MM.1S (cell line): ENCODE data around the gene CLTC.

Experiments
- DNase-seq: peaks from one replicate; pipeline ENCODE4 v3.0.0-alpha.2; 2015
- H2AFZ ChIP-seq: fragments of 300-600 bp; sonication (generic); 2 replicates; pipeline ENCODE4 v1.6.0; 2016; ENCODE audit warnings: antibody characterized with exemption, low read length
- H3F3A ChIP-seq: fragments of 300-600 bp; sonication (generic); 2 replicates; pipeline ENCODE4 v1.6.1; 2016; ENCODE audit warnings: mild to moderate bottlenecking, antibody characterized with exemption, low read length, moderate library complexity, mixed read lengths; ENCODE audit not compliant: insufficient read depth
- H3K27ac ChIP-seq: fragments of 300-600 bp; sonication (generic); 2 replicates; pipeline ENCODE4 v1.5.1; 2016; ENCODE audit warnings: mild to moderate bottlenecking, low read length
- H3K27me3 ChIP-seq: fragments of 300-600 bp; sonication (generic); replicated peaks from 2 replicates; pipeline ENCODE4 v1.6.0; 2016; ENCODE audit warnings: low read length; ENCODE audit not compliant: insufficient read depth
- H3K36me3 ChIP-seq: fragments of 300-600 bp; sonication (generic); replicated peaks from 2 replicates; pipeline ENCODE4 v1.6.1; 2016; ENCODE audit warnings: mild to moderate bottlenecking, low read length, mixed read lengths; ENCODE audit not compliant: insufficient read depth
- H3K4me1 ChIP-seq: fragments of 300-600 bp; sonication (generic); 2 replicates; pipeline ENCODE4 v1.6.1; 2016; ENCODE audit warnings: low read length, mixed read lengths
- H3K4me2 ChIP-seq: fragments of 300-600 bp; sonication (generic); 2 replicates; pipeline ENCODE4 v1.6.0; 2016; ENCODE audit warnings: low read depth, low read length
- H3K4me3 ChIP-seq: fragments of 300-600 bp; sonication (generic); 2 replicates; pipeline ENCODE4 v1.5.1; 2016; ENCODE audit warnings: low read length, mixed read lengths
- H3K79me2 ChIP-seq: fragments of 300-600 bp; sonication (generic); 2 replicates; pipeline ENCODE4 v1.6.1; 2016; ENCODE audit warnings: mixed run types, low read length, mixed read lengths
- H3K9ac ChIP-seq: fragments of 300-600 bp; sonication (generic); 2 replicates; pipeline ENCODE4 v1.6.1; 2016; ENCODE audit warnings: low read length, mixed read lengths
- H3K9me2 ChIP-seq: fragments of 300-600 bp; sonication (generic); replicated peaks from 2 replicates; pipeline ENCODE4 v1.6.1; 2016; ENCODE audit warnings: mild to moderate bottlenecking, low read length, mixed read lengths; ENCODE audit not compliant: insufficient read depth
- H3K9me3 ChIP-seq: fragments of 300-600 bp; sonication (generic); replicated peaks from 2 replicates; pipeline ENCODE4 v1.6.1; 2016; ENCODE audit warnings: mild to moderate bottlenecking, low read length, mixed read lengths; ENCODE audit not compliant: insufficient read depth
- H4K20me1 ChIP-seq: fragments of 300-600 bp; sonication (generic); 2 replicates; pipeline ENCODE4 v1.6.1; 2016; ENCODE audit warnings: mild to moderate bottlenecking, low read length, moderate library complexity, mixed read lengths; ENCODE audit not compliant: insufficient read depth
- EZH2 ChIP-seq: fragments of 300-600 bp; sonication (generic); optimal IDR thresholded peaks from 2 replicates; pipeline ENCODE3; 2017; ENCODE audit warnings: low read depth, mild to moderate bottlenecking, antibody characterized with exemption, low read length, mixed read lengths
- EZH2phosphoT487 ChIP-seq: fragments of 300-600 bp; sonication (generic); IDR thresholded peaks from 2 replicates; pipeline ENCODE4 v1.6.1; 2018; ENCODE audit warnings: antibody characterized with exemption, low read length
- TF ChIP-seq, protein P1 (sequence below): fragments of 300-600 bp; sonication (generic); IDR thresholded peaks from 2 replicates; pipeline ENCODE4 v1.5.1; 2016; ENCODE audit warnings: antibody characterized with exemption, low read length, mixed read lengths

The CLTC gene

GRCh38 chr17:59611503-59611902, 8.2 kb upstream of the CLTC start:
- H3K4me2 ChIP-seq, result no peak overlapping the region
- TF ChIP-seq EZH2 (no peak), EZH2phosphoT487 (no peak)
- TF ChIP-seq, protein P1, sequence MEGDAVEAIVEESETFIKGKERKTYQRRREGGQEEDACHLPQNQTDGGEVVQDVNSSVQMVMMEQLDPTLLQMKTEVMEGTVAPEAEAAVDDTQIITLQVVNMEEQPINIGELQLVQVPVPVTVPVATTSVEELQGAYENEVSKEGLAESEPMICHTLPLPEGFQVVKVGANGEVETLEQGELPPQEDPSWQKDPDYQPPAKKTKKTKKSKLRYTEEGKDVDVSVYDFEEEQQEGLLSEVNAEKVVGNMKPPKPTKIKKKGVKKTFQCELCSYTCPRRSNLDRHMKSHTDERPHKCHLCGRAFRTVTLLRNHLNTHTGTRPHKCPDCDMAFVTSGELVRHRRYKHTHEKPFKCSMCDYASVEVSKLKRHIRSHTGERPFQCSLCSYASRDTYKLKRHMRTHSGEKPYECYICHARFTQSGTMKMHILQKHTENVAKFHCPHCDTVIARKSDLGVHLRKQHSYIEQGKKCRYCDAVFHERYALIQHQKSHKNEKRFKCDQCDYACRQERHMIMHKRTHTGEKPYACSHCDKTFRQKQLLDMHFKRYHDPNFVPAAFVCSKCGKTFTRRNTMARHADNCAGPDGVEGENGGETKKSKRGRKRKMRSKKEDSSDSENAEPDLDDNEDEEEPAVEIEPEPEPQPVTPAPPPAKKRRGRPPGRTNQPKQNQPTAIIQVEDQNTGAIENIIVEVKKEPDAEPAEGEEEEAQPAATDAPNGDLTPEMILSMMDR, result no peak
- peaks cover 13% of the 10 kb centered on the region for H3K4me1 ChIP-seq
- H3K9ac ChIP-seq, result no peak overlapping the region
- H3K27ac ChIP-seq, result no peak overlapping the region
- no peaks in the 10 kb centered on the region for H3K9me3 ChIP-seq
- H3K4me3 ChIP-seq, result no peak overlapping the region
- H3F3A ChIP-seq, result no peaks in the 10 kb centered on the region
- H4K20me1 ChIP-seq, result no peaks in the 10 kb centered on the region
- no peaks in the 10 kb centered on the region for H3K9me2 ChIP-seq
- DNase-seq, result no peak
- H3K79me2 ChIP-seq, result no peaks in the 10 kb centered on the region
- no peak overlapping the region for H2AFZ ChIP-seq
- no peaks in the 10 kb centered on the region for H3K27me3 ChIP-seq
- no peaks in the 10 kb centered on the region for H3K36me3 ChIP-seq

- Histone ChIP-seq H3K36me3 (no peaks in the 10 kb centered on the region), H3K9ac (no peak overlapping the region), H3K79me2 (peaks cover 17% of the 10 kb centered on the region), H4K20me1 (peaks cover 8% of the 10 kb centered on the region; the same call in 1 of the 2 replicates), H3K27ac (no peak overlapping the region), H3F3A (peaks cover 24% of the 10 kb centered on the region), H2AFZ (no peak overlapping the region), H3K9me3 (no peaks in the 10 kb centered on the region), H3K4me2 (no peak overlapping the region), H3K4me1 (peaks cover 29% of the 10 kb centered on the region), H3K9me2 (no peaks in the 10 kb centered on the region), H3K4me3 (no peak overlapping the region), H3K27me3 (no peaks in the 10 kb centered on the region)
- DNase-seq, result no peak
- TF ChIP-seq EZH2phosphoT487, result no peak
- no peak for TF ChIP-seq EZH2
- TF ChIP-seq, protein P1, result no peak
Observed at GRCh38 chr17:59616253-59616920, 3.3 kb upstream of the CLTC start.

DNA sequence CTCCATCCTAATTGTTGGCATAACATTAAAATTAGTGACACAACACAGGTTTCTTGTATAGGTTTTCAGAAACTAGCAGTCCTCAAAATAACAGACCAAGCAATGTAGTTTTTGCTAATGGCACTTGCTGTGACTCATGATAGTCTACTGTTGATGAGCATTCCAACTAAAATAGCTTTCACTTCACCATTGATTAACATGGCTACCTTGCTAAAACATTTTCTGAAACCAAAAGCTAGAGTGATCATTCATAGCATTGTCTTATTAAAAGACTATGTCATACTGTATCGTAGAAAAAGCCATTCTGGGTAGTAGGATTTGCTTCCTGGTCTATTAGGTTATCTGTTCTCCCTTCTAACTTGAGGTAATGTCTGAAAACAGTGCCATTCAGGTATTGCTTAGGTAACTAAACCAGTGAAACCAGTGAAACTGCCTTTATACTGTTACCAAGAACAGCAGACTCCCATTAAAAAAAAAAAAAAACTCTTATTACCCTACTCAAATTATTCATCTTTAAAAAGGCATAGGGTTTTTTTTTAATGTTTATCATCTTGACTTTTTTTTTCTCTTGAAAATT, 2.5 kb upstream of the CLTC start:
- Histone ChIP-seq H3K27me3 (no peaks in the 10 kb centered on the region), H3K9me3 (no peaks in the 10 kb centered on the region), H3K9ac (no peak overlapping the region), H3K9me2 (no peaks in the 10 kb centered on the region), H2AFZ (no peak overlapping the region), H3K4me3 (no peak overlapping the region), H3K79me2 (peaks cover 26% of the 10 kb centered on the region), H4K20me1 (peaks cover 16% of the 10 kb centered on the region), H3K36me3 (no peaks in the 10 kb centered on the region), H3K4me2 (peak overlapping the region; percentile 82), H3K27ac (no peak overlapping the region), H3K4me1 (peaks cover 37% of the 10 kb centered on the region), H3F3A (peaks cover 32% of the 10 kb centered on the region)
- peak; percentile 23 for DNase-seq
- TF ChIP-seq EZH2 (no peak), EZH2phosphoT487 (no peak)
- TF ChIP-seq, protein P1, result no peak
